Coronary artery (tissue), 2 donors: ENCODE measurements around the gene HACL1.

Source experiments
- DNase-seq: peaks from one replicate; pipeline ENCODE4 v3.0.0-alpha.2; 2017; ENCODE audit warnings: low spot score
- H3K27ac ChIP-seq, 2 donors: fragments of 200-600 bp; sonication (generic); one replicate each; pipeline ENCODE4 v1.5.1; 2016 to 2019
- H3K4me3 ChIP-seq: fragments of 200-600 bp; sonication (generic); 2 replicates; pipeline ENCODE4 v1.5.1; 2016; ENCODE audit warnings: mild to moderate bottlenecking, moderate library complexity
- CTCF ChIP-seq: fragments of 200-600 bp; sonication (generic); IDR thresholded peaks from one replicate; pipeline ENCODE4 v1.5.1; 2019; ENCODE audit warnings: antibody characterized with exemption

The HACL1 gene

GRCh38 chr3:15645246-15645645 is 43.9 kb upstream of the HACL1 start:
- TF ChIP-seq CTCF: no peak
- H3K27ac ChIP-seq: no peak overlapping the region
- H3K4me3 ChIP-seq: no peak overlapping the region
- DNase-seq: no peak

- Histone ChIP-seq H3K27ac (no peak overlapping the region), H3K4me3 (no peak overlapping the region)
- DNase-seq: no peak
- no peak for TF ChIP-seq CTCF
Measured at GRCh38 chr3:15638891-15639262, 37.5 kb upstream of the HACL1 start.

- Histone ChIP-seq H3K4me3 (no peak overlapping the region), H3K27ac (no peak overlapping the region)
- no peak for TF ChIP-seq CTCF
- no peak for DNase-seq
Measured at GRCh38 chr3:15638193-15638890, 37.0 kb upstream of the HACL1 start.

- no peak for DNase-seq
- H3K27ac ChIP-seq: peak overlapping the region in 1 of 2 donors; percentile 38
- H3K4me3 ChIP-seq: no peak overlapping the region
- TF ChIP-seq CTCF: no peak
Measured at GRCh38 chr3:15637131-15637951, 36.0 kb upstream of the HACL1 start.

GRCh38 chr3:15636028-15636709 is 34.8 kb upstream of the HACL1 start:
- TF ChIP-seq CTCF: no peak
- Histone ChIP-seq H3K27ac (peak overlapping the region in 1 of 2 donors; percentile 50), H3K4me3 (no peak overlapping the region)
- DNase-seq: no peak

GRCh38 chr3:15635121-15635661 is 33.8 kb upstream of the HACL1 start:
- no peak overlapping the region for H3K4me3 ChIP-seq
- no peak for DNase-seq
- TF ChIP-seq CTCF: no peak
- H3K27ac ChIP-seq: peak overlapping the region in 1 of 2 donors; percentile 50
